Skeletal muscle cell (primary cell): ENCODE data around the gene SBF2.
"Not testable (repeated sequence)": the region's sequence is repeated elsewhere in the genome, so short reads cannot be mapped to it uniquely, and the experiment has no call there.

Experiments
- DNase-seq: peaks from one replicate; pipeline ENCODE4 v3.0.0-alpha.2; 2010; ENCODE audit warnings: low read depth
- H3K4me3 ChIP-seq: 2 replicates; pipeline ENCODE4 v1.5.1; 2011; ENCODE audit warnings: low read depth, mild to moderate bottlenecking, control low read depth, low read length, moderate library complexity

Gene SBF2

DNA sequence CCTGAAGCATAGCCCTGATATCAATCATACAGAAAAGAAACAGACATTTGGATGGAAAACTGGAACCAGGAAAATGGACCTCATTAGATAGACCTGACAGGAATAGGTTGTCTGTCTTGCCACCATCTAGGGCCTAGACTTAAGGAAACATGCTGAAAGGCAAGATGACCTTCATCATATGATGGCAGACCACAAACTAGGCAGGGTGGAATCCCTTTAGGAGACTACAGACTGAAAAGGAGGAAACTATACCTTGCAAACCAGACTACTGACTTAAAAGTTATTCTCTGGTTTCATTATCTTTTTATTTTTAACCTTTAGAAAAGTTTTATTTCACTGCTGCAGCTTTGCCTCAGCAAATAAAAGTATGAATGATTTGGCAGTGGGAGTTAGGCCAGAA lies 20.3 kb downstream of the SBF2 start:
- no peak overlapping the region for H3K4me3 ChIP-seq
- no peak for DNase-seq

DNA sequence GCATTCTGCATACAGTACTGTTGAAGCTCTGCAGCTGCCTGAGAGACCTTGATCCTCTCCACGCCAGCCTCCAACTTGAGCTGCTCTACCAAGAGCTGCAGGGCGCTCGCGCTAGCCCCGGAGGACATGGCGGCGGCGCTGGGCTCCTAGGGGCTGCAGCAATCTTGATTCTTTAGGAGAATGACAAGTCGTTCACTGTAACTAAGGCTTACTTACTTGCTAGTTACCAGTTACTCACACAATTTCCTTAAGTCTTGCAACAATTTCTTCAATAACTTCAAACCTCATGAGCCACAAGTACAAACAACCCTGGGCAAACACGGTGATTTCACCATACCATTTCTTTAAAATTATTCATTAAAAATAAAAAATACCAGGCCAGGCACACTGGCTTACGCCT lies 21.9 kb downstream of the SBF2 start:
- no peak for DNase-seq

GRCh38 chr11:10268746-10269488 lies 25.1 kb downstream of the SBF2 start:
- DNase-seq = no peak
- H3K4me3 ChIP-seq = no peak overlapping the region

More for the DNA sequence above, 21.9 kb downstream of the SBF2 start:
- H3K4me3 ChIP-seq = no peak overlapping the region

DNA sequence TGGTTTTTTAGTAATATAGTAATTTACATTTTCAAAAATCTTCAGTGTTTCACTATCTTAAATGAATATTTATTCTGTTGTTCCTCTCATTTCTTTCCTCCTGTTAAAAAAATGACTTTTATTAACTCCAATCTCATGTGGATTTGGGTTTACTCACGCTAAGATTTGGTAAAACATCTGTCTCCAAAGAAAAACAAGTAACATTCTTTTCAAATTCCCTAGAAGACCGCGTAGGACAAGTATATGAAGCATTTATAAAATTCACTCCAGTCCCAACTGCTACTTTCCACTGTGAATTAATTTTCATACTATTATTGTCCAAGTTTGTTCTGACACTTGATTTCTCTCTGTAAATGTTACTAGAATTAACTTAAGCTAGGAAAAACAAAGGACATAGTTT lies 26.2 kb downstream of the SBF2 start:
- DNase-seq = no peak
- H3K4me3 ChIP-seq = no peak overlapping the region

- no peak overlapping the region for H3K4me3 ChIP-seq
- DNase-seq = no peak
These were observed 28.1 kb downstream of the SBF2 start for GRCh38 chr11:10265936-10266335.

- not testable (repeated sequence) for DNase-seq, H3K4me3 ChIP-seq
These were observed 29.3 kb downstream of the SBF2 start for GRCh38 chr11:10264716-10265115.

- peak; percentile 48 for DNase-seq
- no peak overlapping the region for H3K4me3 ChIP-seq
These were observed 30.1 kb downstream of the SBF2 start for GRCh38 chr11:10263929-10264328.

DNA sequence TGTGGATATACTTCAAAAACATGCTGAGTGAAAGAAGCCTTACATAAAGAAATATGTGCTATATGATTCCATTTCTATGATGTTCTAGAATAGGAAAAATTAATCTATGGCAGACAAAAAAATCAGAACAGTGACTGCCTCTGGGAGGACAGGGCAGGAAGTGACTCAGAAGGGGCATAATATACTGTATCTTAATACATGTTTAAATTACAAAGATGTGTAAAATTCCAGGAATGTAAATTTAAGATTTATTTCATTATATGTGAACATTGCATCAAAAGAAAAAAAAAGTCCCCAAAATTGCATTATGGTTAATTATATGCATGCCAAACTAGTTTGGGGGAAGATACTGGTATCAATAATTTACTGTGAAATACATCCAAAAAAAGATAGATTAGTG lies 32.2 kb downstream of the SBF2 start:
- no peak overlapping the region for H3K4me3 ChIP-seq
- no peak for DNase-seq

- no peak overlapping the region for H3K4me3 ChIP-seq
- DNase-seq = no peak
These were observed 36.5 kb downstream of the SBF2 start for GRCh38 chr11:10257478-10257877.

GRCh38 chr11:10255388-10256125 lies 38.5 kb downstream of the SBF2 start:
- DNase-seq = no peak
- H3K4me3 ChIP-seq = no peak overlapping the region

- not testable (repeated sequence) for H3K4me3 ChIP-seq, DNase-seq
These were observed 44.4 kb downstream of the SBF2 start for GRCh38 chr11:10249448-10250131.

- no peak for DNase-seq
- H3K4me3 ChIP-seq = no peak overlapping the region
These were observed 47.0 kb downstream of the SBF2 start for GRCh38 chr11:10247011-10247410.

DNA sequence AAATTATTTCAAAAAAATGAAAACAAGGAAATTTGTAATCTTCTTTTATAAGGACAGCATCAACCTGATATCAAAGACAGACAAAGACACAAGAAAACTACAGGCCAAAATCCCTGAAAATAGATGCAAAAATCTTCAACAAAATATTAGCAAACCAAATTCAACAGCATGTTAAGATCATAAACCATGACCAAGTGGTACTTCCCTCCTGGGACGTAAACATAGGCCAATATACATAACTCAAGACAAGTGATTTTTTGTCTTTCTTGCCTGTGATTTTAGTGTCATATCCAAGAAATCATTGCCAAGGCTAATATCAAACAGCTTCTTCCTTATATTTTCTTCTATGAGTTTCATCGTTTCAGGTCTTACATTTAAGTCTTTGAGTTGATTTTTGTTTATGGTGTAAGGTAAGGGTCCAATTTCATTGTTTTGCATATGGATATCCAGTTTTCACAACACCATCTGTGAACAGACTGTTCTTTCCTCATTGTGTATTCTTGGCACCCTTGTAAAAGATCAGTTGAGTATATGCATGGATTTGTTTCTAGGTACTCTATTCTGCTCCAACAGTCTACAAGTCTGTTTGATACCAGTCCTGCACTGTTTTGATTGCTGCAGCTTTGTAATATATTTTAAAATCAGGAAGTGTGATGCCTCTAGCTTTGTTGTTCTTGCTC lies 50.0 kb downstream of the SBF2 start:
- no peak overlapping the region for H3K4me3 ChIP-seq
- no peak for DNase-seq

GRCh38 chr11:10236840-10237239 lies 57.2 kb downstream of the SBF2 start:
- no peak overlapping the region for H3K4me3 ChIP-seq
- no peak for DNase-seq

GRCh38 chr11:10233581-10233980 lies 60.4 kb downstream of the SBF2 start:
- no peak overlapping the region for H3K4me3 ChIP-seq
- DNase-seq = peak; percentile 20

DNA sequence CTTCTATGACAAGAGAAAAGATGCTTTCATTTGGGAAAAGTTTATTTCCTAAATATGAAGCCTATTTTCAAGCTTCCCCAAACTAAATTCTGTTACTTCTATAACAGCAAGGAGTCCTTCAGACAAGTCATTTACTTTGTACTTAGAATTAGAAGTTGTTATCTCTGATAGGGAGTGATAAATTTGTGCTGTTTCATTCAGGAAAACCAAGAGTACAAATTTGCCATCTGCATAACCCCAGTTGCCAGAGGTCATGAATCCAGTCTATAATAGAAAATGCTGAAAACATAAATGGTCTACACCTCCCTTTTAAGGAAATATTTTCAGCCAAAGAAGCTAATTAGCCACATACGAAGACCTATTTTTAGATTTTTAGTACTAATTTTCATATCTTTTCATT lies 61.3 kb downstream of the SBF2 start:
- no peak for DNase-seq

GRCh38 chr11:10231803-10232202 lies 62.2 kb downstream of the SBF2 start:
- DNase-seq, H3K4me3 ChIP-seq: not testable (repeated sequence)

More for the DNA sequence above, 61.3 kb downstream of the SBF2 start:
- no peak overlapping the region for H3K4me3 ChIP-seq

GRCh38 chr11:10225553-10225952 lies 68.5 kb downstream of the SBF2 start:
- DNase-seq = peak; percentile 24
- H3K4me3 ChIP-seq = no peak overlapping the region

GRCh38 chr11:10222399-10222798 lies 71.6 kb downstream of the SBF2 start:
- DNase-seq = no peak
- no peak overlapping the region for H3K4me3 ChIP-seq

GRCh38 chr11:10221342-10221741 lies 72.7 kb downstream of the SBF2 start:
- no peak overlapping the region for H3K4me3 ChIP-seq
- DNase-seq = no peak
